ENCODE data around the gene MAP3K13. TPM values are rescaled to one million over a fixed set of nuclear protein-coding genes. Genes with fewer than 3 reads are reported as not detected.

MAP3K13 gene
- total RNA-seq, 1 experiment from 2014 or later = 23.5 TPM

GRCh38 chr3:185332026-185332735, 30.8 kb upstream of the MAP3K13 start:
- Histone ChIP-seq H3K9me3 (replicated peaks) (no peaks in the 10 kb centered on the region), H3K4me1 (0 out of 2 replicates have a peak, but pooled peaks cover 3% of the 10 kb centered on the region), H3K4me3 (no peak overlapping the region), H3K27ac (no peak overlapping the region), H3K27me3 (no peaks in the 10 kb centered on the region), H3K36me3 (no peaks in the 10 kb centered on the region)
- peak in 1 of 2 experiments; percentile 7 for DNase-seq

DNA sequence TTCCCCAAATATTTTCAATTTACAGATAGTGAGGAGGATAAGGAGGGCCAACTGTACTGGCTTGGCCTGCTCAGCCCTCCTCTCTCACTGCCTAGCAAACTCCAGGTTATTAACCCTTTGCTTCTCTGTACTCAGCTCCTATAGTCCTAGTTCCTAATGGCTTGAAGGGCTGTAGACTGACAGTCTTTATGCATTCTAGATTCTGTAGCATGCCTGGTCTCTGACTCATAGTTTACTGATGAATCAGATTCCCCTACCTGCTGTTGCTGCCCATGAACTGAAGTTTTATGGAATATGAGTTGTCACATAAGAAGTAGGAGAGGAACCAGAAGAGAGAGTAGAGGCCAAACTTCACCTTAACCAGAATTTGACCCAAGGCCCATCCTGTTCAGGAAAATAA, 27.1 kb upstream of the MAP3K13 start:
- DNase-seq = peak in 1 of 2 experiments; percentile 7
- no peaks in the 10 kb centered on the region for H3K36me3 ChIP-seq

GRCh38 chr3:185337231-185337816, 25.6 kb upstream of the MAP3K13 start:
- Histone ChIP-seq H3K27ac (no peak overlapping the region), H3K36me3 (no peaks in the 10 kb centered on the region), H3K9me3 (replicated peaks) (no peaks in the 10 kb centered on the region), H3K4me3 (no peak overlapping the region), H3K4me1 (no peaks in the 10 kb centered on the region), H3K27me3 (no peaks in the 10 kb centered on the region)
- DNase-seq = no peak

More for the DNA sequence above, 27.1 kb upstream of the MAP3K13 start:
- H3K27ac ChIP-seq = no peak overlapping the region
- no peak overlapping the region for H3K4me3 ChIP-seq
- H3K27me3 ChIP-seq = no peaks in the 10 kb centered on the region
- H3K9me3 ChIP-seq (replicated peaks) = no peaks in the 10 kb centered on the region
- 0 out of 2 replicates have a peak, but pooled peaks cover 3% of the 10 kb centered on the region for H3K4me1 ChIP-seq

- no peak for DNase-seq
- H3K9me3 ChIP-seq (replicated peaks) = no peaks in the 10 kb centered on the region
Measured at GRCh38 chr3:185339945-185340344, 23.0 kb upstream of the MAP3K13 start.

GRCh38 chr3:185340751-185341150, 22.2 kb upstream of the MAP3K13 start:
- Histone ChIP-seq H3K36me3 (no peaks in the 10 kb centered on the region), H3K4me1 (no peaks in the 10 kb centered on the region), H3K27me3 (no peaks in the 10 kb centered on the region), H3K4me3 (no peak overlapping the region), H3K27ac (no peak overlapping the region), H3K9me3 (replicated peaks) (no peaks in the 10 kb centered on the region)
- DNase-seq = no peak

More at GRCh38 chr3:185339945-185340344, 23.0 kb upstream of the MAP3K13 start:
- no peak overlapping the region for H3K4me3 ChIP-seq
- no peaks in the 10 kb centered on the region for H3K36me3 ChIP-seq
- no peaks in the 10 kb centered on the region for H3K27me3 ChIP-seq
- no peak overlapping the region for H3K27ac ChIP-seq
- no peaks in the 10 kb centered on the region for H3K4me1 ChIP-seq

DNA sequence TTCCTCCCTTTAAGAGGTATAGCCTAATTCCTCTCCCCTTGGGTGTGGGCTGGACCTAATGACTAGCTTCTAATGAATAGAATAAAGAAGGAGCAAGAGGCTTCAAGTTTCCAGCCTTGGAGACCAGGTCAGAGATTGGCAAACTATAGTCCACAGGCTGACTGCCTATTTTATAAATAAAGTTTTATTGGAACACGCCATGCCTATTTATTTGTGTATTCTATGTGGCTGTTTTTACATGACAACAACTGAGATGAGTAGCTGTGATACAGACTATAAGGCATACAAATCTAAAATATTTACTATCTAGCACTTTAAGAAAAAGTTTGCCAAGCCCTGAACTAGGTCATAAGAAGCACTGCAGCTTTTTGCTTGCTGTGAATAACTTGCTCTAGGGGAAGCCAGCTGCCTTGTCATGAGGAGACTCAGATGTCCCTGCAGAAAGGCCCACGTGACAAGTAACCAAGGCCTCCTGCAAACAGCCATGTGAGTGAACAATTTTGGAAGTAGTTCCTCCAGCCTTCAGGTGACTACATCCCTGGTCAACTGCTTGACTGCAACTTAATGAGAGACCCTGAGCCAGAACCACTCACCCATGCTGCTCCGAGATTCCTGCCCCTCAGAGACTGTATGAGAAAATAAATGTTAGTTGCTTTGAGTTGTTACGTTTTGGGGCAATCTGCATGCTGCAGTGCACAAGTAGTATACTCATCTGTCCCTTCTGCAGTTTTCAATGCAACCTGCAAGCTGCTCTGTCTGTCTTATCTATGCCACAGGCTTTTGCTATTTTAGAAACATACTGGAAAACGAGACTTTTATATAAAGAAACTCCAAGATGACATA, 21.1 kb upstream of the MAP3K13 start:
- H3K27ac ChIP-seq = no peak overlapping the region
- H3K4me3 ChIP-seq = no peak overlapping the region
- H3K36me3 ChIP-seq = no peaks in the 10 kb centered on the region
- H3K27me3 ChIP-seq = no peaks in the 10 kb centered on the region
- no peaks in the 10 kb centered on the region for H3K4me1 ChIP-seq
- no peaks in the 10 kb centered on the region for H3K9me3 ChIP-seq (replicated peaks)
- DNase-seq = no peak

- Histone ChIP-seq H3K4me3 (no peak overlapping the region), H3K36me3 (no peaks in the 10 kb centered on the region), H3K27me3 (no peaks in the 10 kb centered on the region), H3K9me3 (replicated peaks) (no peaks in the 10 kb centered on the region), H3K4me1 (no peaks in the 10 kb centered on the region), H3K27ac (no peak overlapping the region)
- no peak for DNase-seq
Measured at GRCh38 chr3:185342459-185343174, 20.3 kb upstream of the MAP3K13 start.

GRCh38 chr3:185347399-185347798, 15.5 kb upstream of the MAP3K13 start:
- DNase-seq = no peak
- H3K4me3 ChIP-seq = no peak overlapping the region
- H3K4me1 ChIP-seq = no peaks in the 10 kb centered on the region
- no peaks in the 10 kb centered on the region for H3K27me3 ChIP-seq
- H3K36me3 ChIP-seq = no peaks in the 10 kb centered on the region
- H3K9me3 ChIP-seq (replicated peaks) = no peaks in the 10 kb centered on the region
- H3K27ac ChIP-seq = no peak overlapping the region

GRCh38 chr3:185350841-185351240, 12.1 kb upstream of the MAP3K13 start:
- Histone ChIP-seq H3K27ac (no peak overlapping the region), H3K4me1 (no peaks in the 10 kb centered on the region), H3K36me3 (no peaks in the 10 kb centered on the region), H3K27me3 (no peaks in the 10 kb centered on the region), H3K9me3 (replicated peaks) (no peaks in the 10 kb centered on the region), H3K4me3 (no peak overlapping the region)
- no peak for DNase-seq

- no peaks in the 10 kb centered on the region for H3K27me3 ChIP-seq
- H3K4me1 ChIP-seq = no peaks in the 10 kb centered on the region
- H3K4me3 ChIP-seq = no peak overlapping the region
- H3K36me3 ChIP-seq = no peaks in the 10 kb centered on the region
- DNase-seq = no peak
- H3K27ac ChIP-seq = no peak overlapping the region
- H3K9me3 ChIP-seq (replicated peaks) = no peaks in the 10 kb centered on the region
Measured at GRCh38 chr3:185351396-185351795, 11.5 kb upstream of the MAP3K13 start.

- DNase-seq = no peak
- Histone ChIP-seq H3K36me3 (no peaks in the 10 kb centered on the region), H3K27me3 (no peaks in the 10 kb centered on the region)
Measured at GRCh38 chr3:185353225-185353624, 9.7 kb upstream of the MAP3K13 start.

DNA sequence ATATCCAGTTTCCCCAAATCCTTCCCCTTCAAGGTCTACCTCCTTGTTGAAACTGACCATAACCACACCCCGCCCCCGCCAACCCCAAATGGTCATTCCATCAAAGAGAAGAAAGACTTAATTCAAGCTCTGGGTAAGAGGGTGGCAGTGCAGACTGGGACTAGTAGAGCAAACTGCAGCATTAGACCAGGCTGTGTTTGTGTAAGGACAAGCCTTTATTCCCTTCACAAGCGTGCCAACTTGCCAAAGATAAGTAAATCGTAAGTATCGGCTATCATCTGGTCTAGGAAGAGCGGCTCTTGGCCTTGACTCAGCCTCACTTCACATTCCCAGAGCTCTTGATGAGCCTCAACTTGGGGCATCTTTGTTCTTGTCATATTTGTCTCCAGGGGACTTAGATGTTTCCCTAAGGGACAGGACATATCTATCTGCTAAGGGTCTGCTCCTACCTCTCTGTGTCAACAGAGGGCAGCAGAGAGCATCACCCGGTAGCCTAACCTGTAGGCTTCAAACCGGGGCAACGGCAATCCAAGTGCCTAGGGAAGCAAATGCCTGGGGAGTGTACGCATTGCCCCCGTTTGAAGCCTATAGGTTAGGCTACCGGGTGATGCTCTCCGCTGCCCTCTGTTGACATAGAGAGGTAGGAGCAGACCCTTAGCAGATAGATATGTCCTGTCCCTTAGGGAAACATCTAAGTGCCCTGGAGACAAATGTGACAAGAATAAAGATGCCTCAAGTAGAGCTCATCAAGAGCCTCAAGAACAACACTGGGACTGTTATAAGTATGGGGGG, 8.9 kb upstream of the MAP3K13 start:
- Histone ChIP-seq H3K27ac (no peak overlapping the region), H3K27me3 (no peaks in the 10 kb centered on the region), H3K9me3 (replicated peaks) (no peaks in the 10 kb centered on the region), H3K36me3 (no peaks in the 10 kb centered on the region), H3K4me1 (no peaks in the 10 kb centered on the region), H3K4me3 (no peak overlapping the region)
- DNase-seq = peak; percentile 82 to 89

More at GRCh38 chr3:185353225-185353624, 9.7 kb upstream of the MAP3K13 start:
- H3K9me3 ChIP-seq (replicated peaks) = no peaks in the 10 kb centered on the region
- no peaks in the 10 kb centered on the region for H3K4me1 ChIP-seq
- no peak overlapping the region for H3K27ac ChIP-seq
- no peak overlapping the region for H3K4me3 ChIP-seq

DNA sequence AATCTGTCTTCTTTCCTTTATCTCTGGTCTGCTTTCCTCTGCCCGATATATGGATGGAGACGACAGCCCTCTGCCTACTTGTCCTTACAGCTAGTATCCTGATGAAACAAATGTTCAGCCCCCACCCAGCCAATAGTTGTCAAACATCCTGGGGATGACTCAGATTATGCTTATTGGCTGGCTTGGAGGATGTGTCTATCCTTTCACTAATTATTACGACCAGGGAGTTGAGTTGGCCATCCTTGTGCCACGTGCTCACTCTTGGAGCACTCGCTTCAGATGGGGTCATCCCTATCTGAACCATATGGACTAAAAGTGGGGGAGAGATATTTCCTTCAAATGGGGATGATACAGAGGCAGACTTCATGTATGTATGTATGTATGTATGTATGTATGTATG, 6.4 kb upstream of the MAP3K13 start:
- H3K36me3 ChIP-seq = no peaks in the 10 kb centered on the region
- no peaks in the 10 kb centered on the region for H3K4me1 ChIP-seq
- H3K4me3 ChIP-seq = no peak overlapping the region
- no peaks in the 10 kb centered on the region for H3K27me3 ChIP-seq
- no peak overlapping the region for H3K27ac ChIP-seq
- H3K9me3 ChIP-seq (replicated peaks) = no peaks in the 10 kb centered on the region
- DNase-seq = no peak

DNA sequence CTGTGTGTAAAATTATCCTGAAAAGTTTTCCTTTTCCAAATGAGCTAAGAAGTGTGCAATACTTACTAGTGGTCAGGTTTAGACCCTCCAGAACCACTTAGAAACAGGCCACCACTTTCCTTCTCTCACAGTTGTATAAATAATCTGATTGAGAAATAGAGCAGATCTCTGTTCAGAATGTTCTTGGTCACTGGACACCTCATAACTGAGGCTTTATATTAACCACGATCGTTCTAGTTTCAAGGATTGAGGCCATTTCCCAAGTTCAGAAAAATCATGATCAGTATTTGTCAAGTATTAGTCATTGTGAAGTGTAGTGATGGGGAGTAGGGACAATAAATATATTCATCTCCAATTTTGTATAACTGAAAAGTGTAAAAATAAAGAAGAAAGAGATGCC, 1.0 kb upstream of the MAP3K13 start:
- Histone ChIP-seq H3K9me3 (replicated peaks) (no peaks in the 10 kb centered on the region), H3K4me3 (no peak overlapping the region), H3K27ac (no peak overlapping the region), H3K27me3 (no peaks in the 10 kb centered on the region), H3K36me3 (no peaks in the 10 kb centered on the region), H3K4me1 (0 out of 2 replicates have a peak, but pooled peaks cover 2% of the 10 kb centered on the region)
- DNase-seq = no peak
